DOHH2 (cell line): ENCODE results near the gene AQP12A.

Source experiments
- EZH2phosphoT487 ChIP-seq: fragments of 200-600 bp; sonication (generic); IDR thresholded peaks from 2 replicates; pipeline ENCODE4 v1.6.1; 2017; ENCODE audit warnings: borderline replicate concordance, mild to moderate bottlenecking, antibody characterized with exemption, low read length, moderate library complexity, mixed read lengths
- TF ChIP-seq, protein P1 (sequence below): fragments of 200-600 bp; sonication (generic); IDR thresholded peaks from one replicate; pipeline ENCODE4 v1.5.1; 2014; ENCODE audit warnings: antibody characterized with exemption, mild to moderate bottlenecking, low read depth, low read length; ENCODE audit not compliant: poor library complexity, severe bottlenecking

DNA sequence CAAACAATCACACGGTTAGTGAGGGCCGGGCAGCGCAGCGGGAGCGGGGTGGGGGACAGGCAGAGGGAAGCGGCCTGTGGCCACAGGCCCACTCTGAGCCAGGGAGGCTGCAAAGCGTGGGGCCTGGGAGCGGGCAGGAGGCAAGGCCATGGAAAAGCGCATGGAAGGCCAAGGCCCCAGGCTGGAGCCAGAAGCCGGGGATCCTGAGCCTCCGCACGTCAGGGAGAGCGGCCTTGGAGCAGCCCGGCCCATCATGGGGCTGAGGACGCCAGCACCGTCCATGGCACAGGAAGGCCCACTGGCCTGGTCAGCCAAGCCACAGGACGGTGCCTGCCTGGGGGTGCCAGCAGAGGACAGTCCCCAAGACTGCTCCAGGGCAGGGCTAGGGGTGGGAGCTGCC is 43.1 kb downstream of the AQP12A start:
- TF ChIP-seq, protein P1, sequence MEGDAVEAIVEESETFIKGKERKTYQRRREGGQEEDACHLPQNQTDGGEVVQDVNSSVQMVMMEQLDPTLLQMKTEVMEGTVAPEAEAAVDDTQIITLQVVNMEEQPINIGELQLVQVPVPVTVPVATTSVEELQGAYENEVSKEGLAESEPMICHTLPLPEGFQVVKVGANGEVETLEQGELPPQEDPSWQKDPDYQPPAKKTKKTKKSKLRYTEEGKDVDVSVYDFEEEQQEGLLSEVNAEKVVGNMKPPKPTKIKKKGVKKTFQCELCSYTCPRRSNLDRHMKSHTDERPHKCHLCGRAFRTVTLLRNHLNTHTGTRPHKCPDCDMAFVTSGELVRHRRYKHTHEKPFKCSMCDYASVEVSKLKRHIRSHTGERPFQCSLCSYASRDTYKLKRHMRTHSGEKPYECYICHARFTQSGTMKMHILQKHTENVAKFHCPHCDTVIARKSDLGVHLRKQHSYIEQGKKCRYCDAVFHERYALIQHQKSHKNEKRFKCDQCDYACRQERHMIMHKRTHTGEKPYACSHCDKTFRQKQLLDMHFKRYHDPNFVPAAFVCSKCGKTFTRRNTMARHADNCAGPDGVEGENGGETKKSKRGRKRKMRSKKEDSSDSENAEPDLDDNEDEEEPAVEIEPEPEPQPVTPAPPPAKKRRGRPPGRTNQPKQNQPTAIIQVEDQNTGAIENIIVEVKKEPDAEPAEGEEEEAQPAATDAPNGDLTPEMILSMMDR: no peak
- no peak for TF ChIP-seq EZH2phosphoT487
